GM12801 (cell line): Measurements from ENCODE around the gene RNF212B.

Source experiments
- CTCF ChIP-seq: IDR thresholded peaks from one replicate; pipeline ENCODE4 v1.5.1; 2011; ENCODE audit warnings: control low read depth; ENCODE audit not compliant: insufficient read length; ENCODE audit errors: extremely low read depth

The RNF212B gene

GRCh38 chr14:23258256-23258655 is 20.5 kb downstream of the RNF212B start:
- TF ChIP-seq CTCF: no peak

GRCh38 chr14:23259426-23259825 is 21.7 kb downstream of the RNF212B start:
- TF ChIP-seq CTCF: no peak

GRCh38 chr14:23269193-23269592 is 31.5 kb downstream of the RNF212B start:
- TF ChIP-seq CTCF: no peak

GRCh38 chr14:23275412-23275811 is 37.7 kb downstream of the RNF212B start:
- no peak for TF ChIP-seq CTCF

- TF ChIP-seq CTCF: no peak
Measured at GRCh38 chr14:23277189-23277588, 39.5 kb downstream of the RNF212B start.

GRCh38 chr14:23281247-23281646 is 43.5 kb downstream of the RNF212B start:
- TF ChIP-seq CTCF: no peak

- no peak for TF ChIP-seq CTCF
Measured at GRCh38 chr14:23284654-23285529, 47.2 kb downstream of the RNF212B start.
